CD4-positive, alpha-beta T cell treated with Interleukin-15 for 1 hour (primary cell): ENCODE measurements around the gene GSTO2.

ENCODE experiments used
- DNase-seq: peaks from one replicate; pipeline ENCODE4 v3.0.0-alpha.2; 2020

The GSTO2 gene

DNA sequence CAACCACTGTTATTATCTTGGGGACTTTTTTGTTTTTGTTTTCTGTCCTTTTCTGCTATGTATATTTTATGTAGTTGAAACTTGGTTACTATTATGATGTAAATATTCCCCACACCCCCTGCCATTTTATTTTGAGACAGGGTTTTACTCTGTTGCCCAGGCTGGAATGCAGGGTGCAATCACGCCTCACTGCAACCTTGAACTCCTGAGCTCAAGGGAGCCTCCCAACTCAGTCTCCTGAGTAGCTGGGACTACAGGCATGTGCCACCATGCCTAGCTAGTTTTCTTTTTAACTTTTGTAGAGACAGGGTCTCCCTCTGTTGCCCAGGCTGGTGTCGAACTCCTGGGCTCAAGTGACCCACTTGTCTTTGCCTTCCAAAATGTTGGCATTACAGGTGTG lies 18.0 kb downstream of the GSTO2 start:
- DNase-seq, result no peak

DNA sequence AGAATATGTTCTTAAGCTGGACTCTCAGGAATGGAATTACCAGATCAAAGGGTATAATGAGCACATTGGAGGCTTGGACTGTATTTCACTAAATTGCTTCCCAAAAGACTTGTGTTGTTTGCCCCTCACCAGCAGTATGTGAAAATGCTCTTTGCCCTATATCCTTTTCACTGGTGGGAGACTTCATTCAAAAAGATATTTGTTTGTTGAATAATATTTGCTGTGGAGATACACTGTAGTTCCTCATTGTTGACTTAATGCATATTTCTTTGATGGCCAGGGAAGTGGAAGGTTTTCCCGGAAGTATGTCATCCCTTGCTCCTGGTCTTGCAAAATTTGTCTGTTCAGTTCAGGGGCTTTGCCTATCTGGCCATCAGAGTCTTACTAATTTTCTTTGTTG lies 19.4 kb downstream of the GSTO2 start:
- DNase-seq, result no peak

DNA sequence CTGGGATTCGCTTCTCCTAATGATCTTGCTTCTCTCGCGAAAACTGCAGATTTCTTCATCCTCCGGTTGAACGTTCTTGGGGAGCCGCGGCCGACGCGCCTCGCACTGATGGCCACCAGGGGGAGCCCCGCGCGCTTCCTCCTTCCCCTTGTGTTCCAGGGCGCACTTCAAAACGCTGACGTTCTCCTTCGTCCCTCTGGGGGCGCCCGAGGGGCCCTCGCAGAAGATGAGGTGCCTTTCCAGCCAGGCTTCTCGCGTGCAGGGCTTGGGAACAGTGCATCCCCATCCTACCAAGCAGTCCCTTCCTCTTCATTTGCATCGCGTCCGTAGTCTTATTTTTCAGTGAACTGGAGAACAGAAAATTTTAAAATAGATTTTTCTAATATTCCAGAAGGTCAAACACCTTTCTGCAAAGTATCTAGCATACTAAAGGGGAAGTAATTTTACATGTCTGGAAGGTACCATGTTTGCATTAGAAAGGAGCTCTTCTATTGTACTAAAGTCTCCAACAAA lies 22.5 kb downstream of the GSTO2 start:
- peak; percentile 87 for DNase-seq

DNA sequence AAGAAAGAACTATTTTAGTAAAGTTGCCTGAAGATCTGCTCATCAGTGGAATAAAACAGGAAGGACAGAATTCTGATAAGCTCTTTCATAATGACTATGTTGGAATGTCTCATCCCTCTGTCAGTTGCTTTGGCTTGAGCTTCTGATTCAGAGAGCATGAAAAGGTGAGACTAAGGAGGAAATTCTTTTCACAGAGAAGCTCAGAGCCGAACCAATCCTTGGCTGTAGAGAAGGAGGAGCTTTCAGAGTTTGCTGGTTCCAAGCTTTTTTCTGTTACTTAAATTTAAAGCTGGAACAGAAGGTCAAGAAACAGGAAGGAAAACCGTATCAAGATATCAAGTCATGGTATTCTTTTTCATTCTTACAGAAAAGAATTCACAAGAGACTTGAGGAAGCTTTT lies 24.0 kb downstream of the GSTO2 start:
- DNase-seq, result no peak

DNA sequence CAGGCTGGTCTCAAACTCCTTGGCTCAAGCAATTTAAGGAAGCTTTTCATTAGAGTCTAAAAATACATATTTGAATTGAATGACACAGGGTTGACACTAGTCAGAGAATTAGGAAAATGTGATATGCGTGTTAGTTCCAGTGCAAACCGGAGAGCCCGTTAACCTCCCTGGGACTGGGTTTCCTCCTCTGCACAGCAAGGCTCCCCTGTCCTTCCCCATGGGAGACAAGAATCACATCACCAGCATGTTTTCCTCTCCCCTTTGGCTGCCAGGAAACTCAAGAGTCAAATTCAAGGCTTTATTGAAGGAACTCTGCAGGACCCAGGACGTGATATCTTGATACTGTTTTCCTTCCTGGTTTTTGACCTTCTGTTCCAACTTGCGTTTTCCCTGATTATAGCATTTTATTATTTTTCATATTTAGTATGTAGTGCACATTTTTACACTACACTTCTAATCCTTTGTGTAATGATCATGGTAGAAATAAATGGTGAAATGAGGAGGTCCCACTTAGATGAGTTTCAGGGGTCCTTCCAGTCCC lies 24.9 kb downstream of the GSTO2 start:
- DNase-seq, result no peak

DNA sequence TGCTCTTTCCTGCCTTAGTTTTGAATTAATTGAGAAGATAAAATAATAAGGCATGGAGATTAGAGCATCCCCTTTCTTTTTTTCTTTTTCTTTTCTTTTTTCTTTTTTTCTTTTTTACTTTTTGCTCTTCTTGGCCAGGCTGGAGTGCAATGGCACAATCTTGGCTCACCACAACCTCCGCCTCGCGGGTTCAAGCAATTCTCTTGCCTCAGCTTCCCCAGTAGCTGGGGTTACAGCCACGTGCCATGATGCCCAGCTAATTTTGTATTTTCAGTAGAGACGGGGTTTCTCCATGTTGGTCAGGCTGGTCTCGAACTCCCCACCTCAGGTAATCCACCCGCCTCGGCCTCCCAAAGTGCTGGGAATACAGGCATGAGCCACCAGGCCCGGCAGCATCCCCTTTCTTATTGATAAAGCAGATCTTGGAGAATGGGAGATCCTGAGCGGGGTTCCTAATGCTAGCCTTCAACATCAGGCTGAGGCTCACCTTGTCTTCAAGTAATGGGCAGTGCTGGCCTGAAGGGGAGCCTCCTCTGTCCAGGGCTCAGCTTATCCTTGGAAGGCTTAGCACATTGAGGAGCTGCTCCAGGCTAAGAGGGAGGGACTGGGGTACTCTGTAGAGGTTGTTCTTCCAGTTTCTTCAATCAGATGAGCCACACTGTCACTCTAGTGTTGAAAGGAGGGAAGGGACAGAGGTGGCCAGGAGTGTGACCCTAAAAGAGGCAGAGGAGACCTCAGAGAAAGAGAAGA lies 27.9 kb downstream of the GSTO2 start:
- no peak for DNase-seq

DNA sequence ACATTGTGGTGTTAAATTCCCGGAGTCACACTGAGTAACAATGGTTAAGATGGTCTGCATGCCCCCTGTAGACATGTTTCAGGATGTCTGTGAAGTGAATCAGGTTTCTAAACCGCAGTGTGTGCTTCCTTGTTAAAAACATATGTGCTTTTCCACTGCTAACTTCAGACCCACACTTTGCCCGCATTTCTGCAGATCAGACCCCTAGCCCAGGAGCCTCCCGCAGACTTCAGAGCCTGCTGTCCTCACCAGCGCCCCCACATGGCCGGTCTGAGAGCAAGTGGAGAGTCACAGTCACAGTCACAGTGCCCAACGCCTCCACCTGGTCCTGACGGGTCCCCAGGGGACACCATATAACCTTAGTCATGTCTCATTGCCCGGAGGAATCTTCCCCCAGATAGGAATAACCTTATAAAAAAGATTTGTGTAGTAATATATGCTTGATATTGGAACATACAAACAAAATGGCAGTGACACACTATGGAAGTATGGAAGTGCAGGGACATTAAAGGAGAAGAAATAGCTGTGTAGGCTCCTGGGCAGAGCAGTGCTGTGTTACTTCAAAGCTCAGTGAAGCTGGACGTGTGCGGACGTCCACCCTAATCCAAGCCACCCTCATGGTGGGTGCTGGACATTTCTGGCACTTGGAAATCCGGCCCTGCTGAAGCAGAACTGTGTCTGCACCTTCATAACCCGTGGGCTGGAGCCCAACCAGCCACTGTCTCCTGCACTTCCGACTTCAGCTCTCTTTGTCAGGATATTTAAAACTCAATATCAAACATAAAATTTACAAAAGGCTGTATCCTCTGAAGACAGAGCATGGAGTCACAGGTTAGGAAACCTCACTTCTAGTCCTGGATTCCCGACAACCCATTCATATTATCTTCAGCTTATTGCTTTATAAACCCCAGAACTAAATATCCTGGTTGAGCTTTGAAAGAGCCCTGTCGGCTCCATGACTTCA lies 29.0 kb downstream of the GSTO2 start:
- no peak for DNase-seq

DNA sequence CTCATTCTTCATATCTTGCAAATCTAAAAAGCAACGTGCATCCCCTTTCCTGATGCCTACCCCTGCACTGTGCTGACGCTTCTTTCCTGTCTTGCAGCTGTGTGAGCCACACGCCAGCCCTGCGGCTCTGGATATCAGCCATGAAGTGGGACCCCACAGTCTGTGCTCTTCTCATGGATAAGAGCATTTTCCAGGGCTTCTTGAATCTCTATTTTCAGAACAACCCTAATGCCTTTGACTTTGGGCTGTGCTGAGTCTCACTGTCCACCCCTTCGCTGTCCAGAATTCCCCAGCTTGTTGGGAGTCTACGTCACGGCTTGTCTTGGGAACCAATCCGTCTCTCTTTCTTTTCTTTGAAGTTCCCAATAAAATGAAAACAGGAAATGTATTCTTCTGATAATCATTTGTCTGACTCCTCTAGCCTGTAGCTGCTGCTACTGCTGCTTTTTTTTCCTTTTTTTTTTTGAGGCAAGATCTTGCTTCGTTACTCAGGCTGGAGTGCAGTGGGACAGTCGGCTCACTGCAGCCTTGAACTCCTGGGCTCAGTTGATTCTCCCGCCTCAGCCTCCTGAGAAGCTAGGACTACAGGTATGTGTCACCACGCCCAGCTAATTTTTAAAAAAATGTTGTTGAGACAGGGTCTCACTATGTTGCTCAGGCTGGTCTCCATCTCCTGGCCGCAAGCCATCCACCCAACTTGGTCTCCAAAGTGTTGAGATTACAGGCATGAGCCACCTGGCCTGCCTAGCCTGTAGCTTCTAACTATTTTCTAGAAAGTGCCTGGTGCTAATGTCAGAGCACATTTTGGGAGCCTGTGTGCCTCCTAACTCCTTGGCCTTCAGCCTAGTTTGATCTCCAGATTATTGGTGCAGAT lies 30.3 kb downstream of the GSTO2 start:
- DNase-seq, result no peak

DNA sequence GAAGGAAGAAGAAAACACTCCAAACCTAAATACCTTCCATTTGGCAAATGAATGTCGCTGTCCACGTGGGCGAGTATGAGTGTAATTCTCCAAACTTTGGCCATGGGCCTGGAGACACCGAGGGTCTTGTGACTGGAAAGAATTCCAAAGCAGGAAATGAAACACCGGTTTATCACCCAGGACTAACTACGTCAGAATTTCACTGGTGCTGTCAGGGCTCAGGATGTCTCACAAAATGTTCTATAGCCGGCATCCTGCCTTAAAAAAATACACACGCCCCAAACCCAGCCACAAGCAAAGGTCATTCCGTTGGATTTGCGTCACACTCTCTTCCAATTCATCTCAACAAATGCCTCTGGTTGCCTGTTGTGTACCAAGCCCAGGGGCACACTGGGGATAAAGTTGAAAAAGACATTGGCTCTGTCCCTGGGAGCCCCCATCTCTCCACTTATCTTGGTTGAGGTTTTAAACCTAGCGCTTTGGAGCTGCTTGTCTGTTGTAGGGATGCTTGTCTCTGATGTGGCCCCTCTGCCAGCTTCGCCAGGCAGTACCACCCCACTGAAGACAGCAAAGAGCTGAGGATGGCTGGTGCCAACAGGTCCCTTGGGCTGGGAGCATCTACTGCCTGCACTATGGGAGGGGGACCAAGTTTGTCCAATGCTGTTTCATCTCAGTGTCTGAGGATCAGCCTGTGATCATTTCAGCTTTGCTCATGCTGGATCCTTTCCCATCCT lies 31.2 kb downstream of the GSTO2 start:
- no peak for DNase-seq

DNA sequence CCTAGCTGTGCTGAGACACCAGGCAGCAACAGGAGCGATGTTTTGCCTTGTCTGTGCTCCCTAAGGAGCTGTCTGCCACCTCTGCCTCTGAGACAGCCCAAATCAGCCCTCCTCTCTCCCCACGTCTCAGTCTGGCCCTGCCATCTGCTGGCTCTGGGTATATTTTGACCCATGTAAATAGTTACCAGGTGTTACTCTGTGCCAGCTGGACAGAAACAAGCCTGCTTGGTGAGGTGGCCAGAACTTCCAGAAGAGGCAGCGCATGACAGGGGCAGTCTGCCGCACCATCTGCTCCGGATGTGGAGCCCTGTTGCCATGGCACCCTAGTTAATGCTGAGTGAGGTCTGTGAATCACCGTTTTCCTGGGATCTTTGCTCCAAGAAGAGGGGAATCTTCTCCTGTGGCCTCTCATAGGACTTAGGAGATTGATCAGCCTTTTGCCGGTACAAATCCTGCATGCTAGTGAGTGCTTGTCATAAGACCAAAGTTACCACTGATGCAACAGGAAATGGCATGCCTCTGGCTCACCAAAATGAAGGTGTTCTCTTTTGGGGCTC lies 31.8 kb downstream of the GSTO2 start:
- DNase-seq, result no peak

DNA sequence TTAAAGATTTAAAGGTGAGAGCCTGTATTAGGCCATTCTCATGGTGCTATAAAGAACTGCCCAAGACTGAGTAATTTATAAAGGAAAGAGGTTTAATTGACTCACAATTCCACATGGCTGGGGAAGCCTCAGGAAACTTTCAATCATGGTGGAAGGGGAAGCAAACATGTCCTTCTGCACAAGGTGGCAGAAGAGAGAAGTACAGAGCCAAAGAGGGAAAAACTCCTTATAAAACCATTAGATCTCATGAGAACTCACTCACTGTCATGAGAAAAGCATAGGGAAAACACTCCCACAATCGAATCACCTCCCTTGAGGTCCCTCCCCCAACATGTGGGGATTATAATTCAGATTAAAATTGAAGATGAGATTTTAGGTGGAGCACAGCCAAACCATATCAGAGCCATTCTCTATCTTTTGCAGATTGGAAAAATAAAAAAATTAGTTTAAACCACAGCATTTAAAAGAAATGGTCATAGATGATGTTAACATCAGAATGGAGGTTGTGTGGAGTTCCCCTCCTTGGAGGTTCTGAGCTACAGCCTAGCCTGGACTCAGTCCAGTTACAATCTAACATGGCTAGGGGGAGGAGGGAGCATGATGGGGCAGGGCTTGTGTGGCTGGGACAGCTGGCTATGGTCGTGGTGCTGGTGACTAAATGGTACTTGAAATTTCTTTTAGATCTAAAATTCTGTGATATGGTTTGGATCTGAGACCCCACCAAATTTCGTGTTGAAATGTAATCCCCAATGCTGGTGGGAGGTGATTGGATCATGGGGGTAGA lies 33.1 kb downstream of the GSTO2 start:
- DNase-seq, result no peak

DNA sequence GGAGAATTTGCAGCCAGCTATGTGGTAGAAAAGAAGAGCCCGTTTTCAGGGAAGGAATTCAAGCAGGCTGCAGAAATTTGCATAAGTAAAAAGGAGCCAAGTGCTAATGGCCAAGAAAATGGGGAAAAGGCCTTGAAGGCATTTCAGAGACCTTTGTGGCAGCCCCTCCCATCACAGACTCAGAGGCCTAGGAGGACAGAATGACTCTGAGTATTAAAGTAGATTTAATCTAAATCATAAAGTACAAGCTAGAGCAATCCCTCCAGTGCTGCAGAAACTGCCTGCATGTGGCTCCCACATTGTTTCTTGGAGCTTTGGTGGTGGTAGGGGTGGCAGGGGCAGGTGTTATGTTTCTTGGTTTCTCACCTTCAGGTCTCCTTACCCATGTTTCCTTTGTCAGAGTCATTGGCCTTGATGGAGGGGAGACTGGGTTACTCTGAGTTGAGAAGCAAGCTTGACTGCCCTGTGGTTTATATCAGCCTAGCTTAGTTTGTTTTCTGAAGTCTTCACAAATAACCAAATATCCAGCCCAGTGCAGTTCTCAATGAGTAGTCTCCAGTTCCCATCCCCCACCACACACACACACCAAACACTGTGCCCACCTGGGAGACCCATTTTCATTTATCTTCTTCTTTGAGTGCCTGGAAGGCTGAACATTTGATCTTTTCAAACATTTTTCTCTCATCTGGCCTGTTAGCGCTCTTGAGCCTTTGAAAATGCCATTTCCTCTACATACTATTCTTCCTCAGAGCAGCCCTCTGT lies 34.8 kb downstream of the GSTO2 start:
- no peak for DNase-seq

DNA sequence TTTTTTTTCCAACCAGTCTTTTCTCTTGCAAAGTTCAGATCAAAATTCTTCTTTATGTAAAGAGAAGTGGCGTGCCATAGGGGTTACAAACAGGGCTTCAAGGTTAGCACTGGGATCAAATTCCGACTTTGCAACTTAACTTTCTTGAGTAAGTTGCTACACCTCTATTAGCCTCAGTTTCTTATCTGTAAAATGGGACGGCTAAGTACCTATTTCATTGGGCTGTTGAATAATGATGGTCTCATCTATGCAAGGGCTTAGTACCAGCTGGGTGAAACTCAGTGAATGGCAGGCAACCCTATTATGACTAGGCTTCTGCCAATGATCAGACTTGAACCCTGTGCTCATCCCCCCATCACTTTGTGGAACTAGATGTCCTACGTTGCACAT lies 35.4 kb downstream of the GSTO2 start:
- no peak for DNase-seq

DNA sequence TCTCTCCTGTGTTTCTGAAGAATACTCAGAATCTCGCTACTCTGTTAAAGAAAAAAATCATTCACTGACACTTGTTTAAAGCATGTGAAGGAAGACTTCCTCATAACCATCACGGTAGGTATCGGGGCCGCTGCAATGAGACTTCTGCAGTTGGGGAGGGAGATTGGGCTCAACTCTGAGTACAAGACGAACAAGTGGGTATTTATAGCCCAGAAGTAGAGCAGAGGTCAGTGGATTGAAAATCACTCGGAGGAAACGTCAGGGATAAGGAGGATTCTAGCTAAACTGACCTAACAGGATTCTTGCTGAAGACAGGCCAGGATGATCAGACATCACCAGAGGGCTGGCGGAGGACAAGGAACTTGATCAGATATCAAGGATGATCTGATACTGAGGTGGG lies 35.9 kb downstream of the GSTO2 start:
- DNase-seq, result no peak

DNA sequence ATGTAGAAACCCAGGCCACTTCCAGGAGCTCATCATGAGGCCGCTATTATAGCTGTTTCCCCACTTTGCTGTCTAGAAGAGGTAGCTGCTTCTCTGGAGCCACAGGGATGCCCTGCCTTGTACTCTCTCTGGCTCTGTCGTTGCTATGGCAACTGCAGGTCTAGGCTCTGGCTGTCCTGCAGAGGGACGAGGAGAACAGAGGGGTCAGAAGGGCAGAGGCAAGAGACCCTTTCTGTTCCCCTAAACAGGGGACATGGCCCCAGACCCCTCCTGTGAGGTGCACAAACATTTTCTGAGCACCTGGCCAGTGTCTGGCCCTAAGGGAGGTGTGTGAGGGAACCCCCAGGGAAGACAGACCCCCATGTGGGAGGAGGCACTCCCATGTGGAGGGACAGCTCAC lies 37.9 kb downstream of the GSTO2 start:
- DNase-seq, result no peak

DNA sequence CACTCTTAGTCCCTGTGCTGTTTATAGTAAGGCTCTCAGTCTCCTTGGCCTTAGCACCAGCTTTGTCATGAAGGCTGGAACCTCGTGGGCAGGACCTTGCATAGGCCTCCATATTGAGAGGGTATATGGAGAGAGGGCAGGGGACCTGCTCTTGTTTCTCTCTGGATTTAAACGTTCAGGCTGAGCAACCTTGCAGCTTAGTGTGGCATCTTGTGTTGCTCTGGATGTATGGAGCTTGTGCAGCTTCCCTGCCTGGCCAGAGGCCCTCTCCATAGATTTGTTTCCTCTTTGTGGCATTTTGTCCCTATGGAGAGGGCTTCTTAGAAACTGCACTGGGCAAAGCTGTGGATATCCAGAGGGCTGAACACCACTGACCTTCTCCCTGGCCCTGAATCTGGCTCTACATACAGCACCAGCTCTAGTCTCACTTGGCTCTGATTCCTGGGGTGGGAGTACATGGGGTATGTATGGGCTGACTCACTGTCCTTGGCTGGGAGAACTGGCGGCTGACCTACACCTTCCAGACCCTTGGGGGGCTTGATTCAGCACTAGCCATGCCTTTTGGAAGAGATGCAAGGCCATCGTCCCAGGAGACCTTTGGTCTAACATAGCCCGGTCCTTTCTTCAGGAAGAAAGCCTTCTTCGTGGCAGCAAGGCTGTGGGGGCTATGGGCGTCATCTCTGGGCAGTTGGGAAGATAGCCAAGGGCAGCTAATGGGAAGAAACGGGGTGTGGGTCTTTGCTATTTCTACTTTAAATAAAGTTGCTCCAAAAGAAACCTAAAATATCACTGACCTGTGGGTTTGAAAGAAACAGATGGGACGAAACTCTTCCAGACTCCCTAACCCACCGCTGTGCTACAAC lies 38.8 kb downstream of the GSTO2 start:
- DNase-seq, result no peak

DNA sequence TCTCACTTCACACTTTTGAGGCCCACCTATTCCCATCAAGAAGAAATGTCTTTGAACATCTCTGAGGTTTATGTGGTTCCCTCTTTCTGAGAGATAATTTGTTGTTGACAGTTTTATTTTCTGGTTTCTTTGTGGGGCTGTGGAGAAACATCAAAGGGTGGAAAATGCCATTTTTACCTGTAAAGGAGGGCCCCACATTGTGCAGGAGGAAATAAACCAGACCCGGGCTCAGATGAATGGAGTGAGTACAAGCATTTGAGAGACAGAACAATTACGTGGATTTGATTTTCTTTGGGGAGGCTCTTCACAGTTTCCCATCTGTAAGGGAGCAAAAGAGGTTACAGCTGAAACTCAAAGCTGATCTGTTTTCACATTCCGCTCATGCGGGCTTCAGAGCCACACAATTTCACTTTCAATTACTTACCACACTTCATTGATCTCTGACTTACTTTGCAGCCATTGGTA lies 39.5 kb downstream of the GSTO2 start:
- no peak for DNase-seq
